GM18526 (cell line): ENCODE results near the gene CHN2.

Experiments used
- POLR2A ChIP-seq: IDR thresholded peaks from 3 replicates; pipeline ENCODE4 v1.6.1; 2011; ENCODE audit not compliant: insufficient read length; ENCODE audit errors: extremely low read depth

CHN2 gene

DNA sequence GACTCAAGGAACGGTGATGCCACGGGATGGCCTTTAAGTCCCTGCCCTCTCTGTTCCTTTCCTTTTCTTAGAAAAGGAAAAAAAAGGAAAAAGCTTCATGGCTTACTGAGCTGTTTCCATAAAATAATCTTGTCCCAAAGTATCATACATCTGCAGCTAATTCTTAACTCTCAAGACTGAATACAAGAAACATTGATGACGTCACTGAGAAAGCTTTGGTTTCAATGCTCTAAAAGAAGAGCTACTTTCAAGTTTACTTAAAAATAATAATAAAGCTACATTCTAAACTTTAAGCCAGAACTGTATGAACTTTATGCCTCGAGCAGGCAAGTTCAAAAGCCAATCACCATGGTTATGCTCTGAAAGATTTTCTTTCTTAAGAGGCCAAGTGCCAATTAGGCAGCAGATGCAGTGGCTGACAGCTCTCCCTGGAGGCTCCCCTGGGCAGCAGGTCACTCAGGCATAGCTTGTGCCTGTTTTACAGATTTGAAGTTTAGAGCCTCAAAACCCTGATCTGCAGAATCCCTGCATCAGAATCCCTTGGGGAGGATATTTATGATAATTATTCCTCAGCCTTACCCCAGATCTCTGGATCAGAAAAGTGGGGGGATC, 165.0 kb downstream of the CHN2 start:
- no peak for TF ChIP-seq POLR2A

DNA sequence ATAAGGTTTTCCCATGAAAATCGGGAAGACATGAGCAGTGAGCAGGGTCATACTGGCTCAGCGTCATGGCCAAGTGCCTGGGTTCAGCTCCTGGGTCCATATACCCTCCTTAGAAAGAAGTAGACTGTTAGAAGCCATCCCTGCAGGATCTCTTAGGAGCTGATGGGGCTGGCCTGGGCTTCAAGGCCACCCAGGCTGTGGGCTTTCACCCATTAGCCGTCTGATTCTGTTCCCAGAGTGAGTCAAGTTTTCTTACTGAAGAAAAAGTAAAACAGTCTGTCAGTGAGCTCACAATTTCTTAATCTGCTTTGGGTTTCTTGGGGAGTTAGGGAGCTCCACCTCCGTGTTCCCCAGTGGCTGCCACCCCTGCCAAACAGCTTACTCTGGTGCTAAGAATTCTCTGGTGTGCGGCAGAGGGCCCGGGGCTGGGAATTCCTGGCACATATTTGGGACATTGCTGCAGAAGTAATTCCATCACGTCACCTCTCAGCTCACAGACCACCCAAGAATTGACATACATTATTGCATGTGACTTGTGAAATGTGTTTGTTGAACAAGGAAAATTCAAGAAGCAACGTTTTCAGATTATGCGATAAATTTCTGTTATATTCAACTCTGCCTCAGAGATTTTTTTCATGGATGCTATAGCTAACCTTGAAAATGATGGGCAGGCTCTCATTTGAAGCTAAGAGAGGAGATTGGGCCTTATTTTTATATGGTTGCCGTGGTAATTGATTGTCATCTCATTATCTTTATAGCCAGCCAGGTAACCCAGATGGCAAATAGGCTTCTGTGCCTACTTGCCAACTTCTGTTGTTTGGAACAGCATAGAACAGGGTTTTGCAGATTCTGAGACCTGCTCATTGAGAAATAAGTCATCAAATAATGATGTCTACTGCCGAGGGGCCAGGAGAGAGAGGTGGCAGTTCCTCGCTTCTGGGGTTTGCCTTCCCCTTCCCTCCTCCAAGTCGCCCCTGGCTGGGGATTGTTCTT, 166.4 kb downstream of the CHN2 start:
- TF ChIP-seq POLR2A, result no peak

GRCh38 chr7:29362380-29362779, 167.8 kb downstream of the CHN2 start:
- TF ChIP-seq POLR2A, result no peak

DNA sequence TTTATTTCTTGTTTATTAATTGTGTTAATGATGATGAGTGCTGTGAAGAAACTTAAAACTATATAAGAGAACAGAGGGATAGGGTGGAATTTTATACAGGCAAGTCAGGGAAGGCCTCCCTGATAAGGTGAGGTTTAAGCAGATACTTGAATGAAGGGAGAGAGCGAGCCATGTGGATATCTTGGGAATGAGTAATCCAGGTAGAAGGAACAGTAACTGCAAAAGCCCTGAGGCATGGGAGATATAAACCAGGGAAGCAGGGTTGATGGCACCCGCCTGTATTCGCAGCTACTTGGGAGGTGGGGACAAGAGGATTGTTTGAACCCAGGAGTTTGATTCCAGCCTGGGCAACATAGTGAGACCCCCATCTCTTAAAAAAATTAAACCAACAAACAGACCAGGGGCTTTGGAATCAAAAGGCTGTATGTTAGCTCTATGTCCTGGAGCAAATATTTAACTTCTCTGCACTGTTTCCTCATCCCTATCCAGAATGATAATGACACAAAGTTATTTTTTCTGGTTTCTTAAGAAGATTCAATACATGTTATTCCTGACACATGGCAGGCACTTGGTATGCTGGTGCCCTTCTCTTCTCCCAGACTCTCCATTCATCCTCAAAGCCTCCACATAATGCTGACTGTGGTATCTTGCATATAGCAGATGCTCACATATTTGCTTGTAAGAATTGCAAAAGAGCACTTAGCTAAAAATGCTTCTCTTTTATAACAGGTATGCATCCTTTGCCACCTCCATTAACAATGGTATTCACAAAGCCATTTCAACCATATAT, 169.3 kb downstream of the CHN2 start:
- no peak for TF ChIP-seq POLR2A

DNA sequence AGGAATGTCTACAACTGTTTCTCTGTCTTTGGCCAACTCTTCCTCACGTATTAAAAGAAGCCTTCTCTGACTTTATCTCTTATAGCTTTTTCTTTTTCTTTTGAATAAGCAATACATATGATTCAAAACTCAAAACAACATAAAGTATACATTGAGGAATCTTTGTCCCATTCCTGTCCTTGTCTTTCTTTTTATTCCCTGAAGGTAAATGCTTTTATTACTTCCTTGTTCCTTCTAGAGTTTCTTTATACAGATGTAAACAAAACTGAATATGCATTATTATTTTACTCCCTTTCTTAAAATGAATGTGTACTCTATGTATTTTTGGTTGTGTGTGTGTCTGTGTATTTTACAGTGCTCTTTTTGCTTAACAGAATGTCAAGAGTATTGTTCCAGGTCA, 170.1 kb downstream of the CHN2 start:
- no peak for TF ChIP-seq POLR2A

DNA sequence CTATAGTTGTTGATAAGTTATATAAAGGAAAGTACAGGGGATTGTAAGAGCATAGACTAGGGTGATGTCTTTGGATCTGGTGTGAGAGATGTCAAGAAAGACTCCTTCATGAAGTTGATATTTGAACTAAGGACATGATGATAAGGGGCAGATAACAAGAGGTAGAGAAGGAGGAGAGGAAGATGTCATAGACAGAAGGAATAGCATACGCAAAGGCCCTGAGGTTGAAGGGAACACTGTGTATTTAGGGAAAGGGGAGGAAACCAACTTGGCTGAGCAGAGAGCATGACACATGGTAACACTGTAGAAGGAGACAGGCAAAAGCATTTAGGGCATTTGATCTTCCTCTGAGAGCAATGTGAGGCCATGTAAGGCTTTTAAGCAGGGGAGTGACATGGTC, 170.8 kb downstream of the CHN2 start:
- no peak for TF ChIP-seq POLR2A

- no peak for TF ChIP-seq POLR2A
Observed at GRCh38 chr7:29367784-29368183, 173.2 kb downstream of the CHN2 start.

DNA sequence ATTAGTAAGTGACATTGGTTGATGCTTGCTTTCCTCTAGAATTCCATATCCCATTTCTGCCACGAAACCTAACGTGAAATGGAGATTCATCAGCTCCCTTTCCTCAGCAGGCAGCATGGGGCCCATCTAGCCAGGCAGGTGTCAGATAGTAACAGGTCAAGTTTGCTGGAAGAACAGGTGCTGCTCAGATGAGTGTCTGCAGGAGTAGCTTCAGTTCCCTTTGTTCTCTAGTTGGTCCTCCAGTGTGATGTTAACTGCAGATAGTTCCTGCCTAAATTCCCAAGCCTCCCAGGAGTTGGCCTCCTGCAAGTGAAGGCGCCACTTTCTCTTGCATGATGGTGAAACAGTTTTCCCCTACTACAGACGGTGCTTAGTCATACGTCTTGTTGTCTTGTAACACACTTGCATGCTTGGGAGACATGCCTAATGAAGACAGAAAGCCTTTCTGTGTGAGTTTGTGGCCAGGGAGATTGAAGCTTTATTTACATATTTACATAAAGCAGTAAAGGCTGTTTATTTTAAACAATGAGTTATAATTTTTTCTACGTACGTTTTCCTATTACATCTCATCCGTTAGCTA, 175.4 kb downstream of the CHN2 start:
- no peak for TF ChIP-seq POLR2A

DNA sequence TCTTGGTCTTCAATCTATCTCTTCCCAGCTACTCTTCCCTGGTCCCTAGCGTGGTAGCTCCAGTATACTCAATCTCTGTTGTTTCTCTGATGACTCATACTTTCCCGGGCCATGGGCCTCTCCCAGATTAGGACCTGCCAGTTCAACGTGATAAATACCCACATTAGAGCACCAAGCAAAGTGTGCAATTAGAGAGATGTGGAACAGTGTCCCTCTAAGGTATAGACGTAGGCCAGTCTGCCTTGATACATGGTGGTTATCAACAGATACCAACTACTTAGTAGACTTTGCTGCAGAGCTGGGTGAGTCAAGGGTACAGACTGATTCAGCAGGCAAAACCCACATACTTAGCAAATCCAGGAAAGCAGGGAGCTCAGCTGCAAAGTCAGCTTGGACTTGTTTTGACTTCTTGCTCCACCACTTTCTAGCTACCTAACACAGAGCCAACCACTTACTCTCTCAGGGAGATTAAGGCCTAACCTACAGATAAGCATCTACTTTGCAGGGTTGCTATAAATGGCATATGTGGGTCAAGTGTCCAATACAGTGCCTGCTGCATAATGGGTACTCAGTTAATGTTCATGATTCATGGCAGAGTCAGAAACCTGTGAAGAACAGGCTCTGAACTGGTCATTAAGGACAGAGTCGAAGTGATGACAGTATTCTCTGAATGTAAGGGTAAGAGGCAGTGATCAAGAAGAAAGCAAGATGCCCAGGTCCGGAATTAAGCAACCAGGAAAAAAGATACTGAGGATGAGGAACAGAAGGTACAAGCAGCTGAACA, 176.1 kb downstream of the CHN2 start:
- no peak for TF ChIP-seq POLR2A

GRCh38 chr7:29371472-29371871, 176.9 kb downstream of the CHN2 start:
- no peak for TF ChIP-seq POLR2A

GRCh38 chr7:29372351-29373090, 177.9 kb downstream of the CHN2 start:
- TF ChIP-seq POLR2A, result no peak

DNA sequence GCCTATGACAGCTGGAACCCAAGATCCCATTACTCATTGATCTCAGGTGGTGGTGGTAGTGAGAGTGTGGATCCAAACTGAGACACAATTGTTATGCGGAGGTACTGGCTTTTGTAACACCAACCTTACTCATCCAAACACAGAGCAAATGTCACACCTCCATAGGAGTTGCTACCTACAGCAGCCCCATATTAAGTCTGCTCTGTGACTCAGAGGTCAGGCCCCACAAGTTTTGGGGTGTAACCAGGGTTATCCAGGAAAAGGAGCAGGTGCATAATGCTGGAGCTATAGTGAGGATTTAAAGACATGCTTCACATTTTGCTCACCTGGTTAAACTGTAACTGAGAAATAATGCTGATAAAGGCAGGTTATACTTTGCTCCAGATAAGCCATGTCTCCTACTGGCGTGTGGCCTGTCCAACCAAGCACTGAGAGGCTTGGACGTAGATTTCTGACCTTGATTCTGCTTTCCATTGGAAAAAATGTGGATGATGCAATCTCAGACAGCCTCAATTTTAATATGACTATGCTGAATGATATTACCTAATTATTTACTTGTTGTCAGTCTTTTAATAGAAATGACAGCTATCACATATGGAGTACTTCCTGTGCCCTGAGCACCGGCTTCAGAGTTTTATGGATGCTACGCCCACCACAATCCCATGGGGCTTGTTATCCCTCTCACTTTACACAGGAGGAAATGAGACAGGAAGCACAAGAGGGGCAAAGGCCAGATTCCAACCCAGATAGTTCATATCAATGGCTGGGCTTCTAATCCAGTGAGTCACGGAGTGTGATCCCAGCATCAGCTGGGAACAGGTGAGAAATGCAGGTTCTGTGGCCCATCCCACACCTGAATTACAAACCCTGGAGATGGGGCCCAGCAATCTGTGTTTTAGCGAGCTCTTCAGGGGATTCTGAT, 181.3 kb downstream of the CHN2 start:
- TF ChIP-seq POLR2A, result no peak

GRCh38 chr7:29377718-29378117, 183.1 kb downstream of the CHN2 start:
- TF ChIP-seq POLR2A, result no peak

- TF ChIP-seq POLR2A, result no peak
Observed at GRCh38 chr7:29379551-29379950, 185.0 kb downstream of the CHN2 start.
